Measurements from ENCODE around the gene NHSL2.

- TF ChIP-seq CTCF (IDR thresholded peaks at IDR 0.05; ENCODE audit: low read depth, low read length): no peak
- TF ChIP-seq EZH2phosphoT487 (IDR thresholded peaks at IDR 0.05; ENCODE audit: low read depth): no peak
These were observed 249.1 kb downstream of the NHSL2 start for GRCh38 chrX:72159769-72160168.
